ENCODE data around the gene HELT.

GRCh38 chr4:184992422-184992821 is 25.9 kb upstream of the HELT start:
- TF ChIP-seq EZH2phosphoT487 (IDR thresholded peaks at IDR 0.05; ENCODE audit: insufficient read depth, low read depth) (no peak), EZH2 (IDR thresholded peaks at IDR 0.05; ENCODE audit: insufficient read depth, poor library complexity, severe bottlenecking) (no peak)
